Measurements from ENCODE around the gene LSM12. TPM values are rescaled to one million over a fixed set of nuclear protein-coding genes. Genes with fewer than 3 reads are reported as not detected.

LSM12 gene
- polyA plus RNA-seq, 1 of the 3 experiments (the other 2 are of a cell fraction) = 26.6 TPM

GRCh38 chr17:44108440-44109311 lies 42.2 kb upstream of the LSM12 start (continued):
- peak; percentile 44; the same call in 1 of the 2 replicates for TF ChIP-seq REST (IDR thresholded peaks at IDR 0.05; ENCODE audit: low read depth, low read length)
- TF ChIP-seq RCOR1 (IDR thresholded peaks at IDR 0.05; ENCODE audit: low read length) = no peak
- TF ChIP-seq FOSL2 (IDR thresholded peaks at IDR 0.05; ENCODE audit: borderline replicate concordance, low read depth) = peak; percentile 88
- TF ChIP-seq MEF2A (IDR thresholded peaks at IDR 0.05; ENCODE audit: borderline replicate concordance, low read depth) = peak; percentile 89
- TF ChIP-seq MXI1 (IDR thresholded peaks at IDR 0.05; ENCODE audit: low read depth, low read length) = no peak
- no peak for TF ChIP-seq RFX5 (IDR thresholded peaks at IDR 0.05; ENCODE audit: low read length)

GRCh38 chr17:44106801-44107200 lies 40.3 kb upstream of the LSM12 start:
- no peak overlapping the region for H3K4me2 ChIP-seq
- peaks cover 39 to 51% of the 10 kb centered on the region in 2 experiments for H3K4me1 ChIP-seq (ENCODE audit: control insufficient read depth in 1 of 2, insufficient read depth in 2 of 2, low read depth in 1 of 2, low read length in 1 of 2)
- no peak overlapping the region for H3K9ac ChIP-seq
- no peaks in the 10 kb centered on the region for H3K9me2 ChIP-seq
- no peak for TF ChIP-seq EZH2phosphoT487 (IDR thresholded peaks at IDR 0.05; ENCODE audit: borderline replicate concordance, low read depth)
- TF ChIP-seq FOXJ3 (CRISPR knock-in tag; IDR thresholded peaks at IDR 0.05) = no peak
- no peak for TF ChIP-seq GATA2 (CRISPR knock-in tag; IDR thresholded peaks at IDR 0.05)
- no peak for TF ChIP-seq MAX (IDR thresholded peaks at IDR 0.05; ENCODE audit: low read depth)
- no peak for TF ChIP-seq USF1 (IDR thresholded peaks at IDR 0.05; ENCODE audit: borderline replicate concordance, low read depth)
- TF ChIP-seq USF2 (IDR thresholded peaks at IDR 0.05; ENCODE audit: borderline replicate concordance, low read depth, low read length) = no peak
- TF ChIP-seq JUND (IDR thresholded peaks at IDR 0.05) = no peak
- TF ChIP-seq SIN3A (IDR thresholded peaks at IDR 0.05; ENCODE audit: borderline replicate concordance, low read depth, low read length) = no peak
- no peak for TF ChIP-seq FOXM1 (IDR thresholded peaks at IDR 0.05; ENCODE audit: low read depth)
- TF ChIP-seq RCOR1 (IDR thresholded peaks at IDR 0.05; ENCODE audit: low read length) = no peak
- TF ChIP-seq IRF3 (IDR thresholded peaks at IDR 0.05; ENCODE audit: low read depth, low read length) = no peak
- TF ChIP-seq TCF12 (IDR thresholded peaks at IDR 0.05) = no peak
- TF ChIP-seq SMC3 (IDR thresholded peaks at IDR 0.05; ENCODE audit: low read depth, low read length) = no peak
- peak overlapping the region in 1 of 2 experiments; percentile 97; a peak in 1 of 4 replicates for H3K27ac ChIP-seq (ENCODE audit: low read depth in 2 of 2, low read length in 1 of 2)
- ChIA-PET CTCF (interaction anchor here (0.8 to 4.8 kb wide), 6 partner anchors 9 to 62 kb away, joined by 3 to 26 read pairs (median 5); partner anchors contain the start of genes G6PC3 and HDAC5), POLR2A (no interaction called here)
- DNase-seq = no peak
- peaks cover 3% of the 10 kb centered on the region for H4K20me1 ChIP-seq (ENCODE audit: insufficient read depth)
- H2AFZ ChIP-seq (ENCODE audit: low read depth) = no peak overlapping the region
- H3K27me3 ChIP-seq (ENCODE audit: insufficient read depth) = no peaks in the 10 kb centered on the region
- H3K9me3 ChIP-seq = no peaks in the 10 kb centered on the region
- peaks cover 18% of the 10 kb centered on the region for H3F3A ChIP-seq (replicated peaks; ENCODE audit: insufficient read depth)
- H3K4me3 ChIP-seq (ENCODE audit: low read depth in 2 of 2, low read length in 1 of 2) = no peak overlapping the region
- WGBS (ENCODE audit: low lambda C conversion rate) = 95% methylated on average over 4 of the region's 4 CpGs
- no peaks in the 10 kb centered on the region for H3K36me3 ChIP-seq (replicated peaks in 1 of 2; ENCODE audit: control insufficient read depth in 1 of 2, insufficient read depth in 2 of 2, low read length in 1 of 2)
- H3K79me2 ChIP-seq (ENCODE audit: insufficient read depth) = peaks cover 72% of the 10 kb centered on the region
